Activated CD8-positive, alpha-beta memory T cell treated with anti-CD3 and anti-CD28 coated beads, Interleukin-2, amount 50 U/mL, for 24 hours (primary cell): ENCODE measurements around the gene WIZ.

Experiments
- DNase-seq: peaks from one replicate; pipeline ENCODE4 v3.0.0-alpha.2; 2020; ENCODE audit errors: extremely low read depth

WIZ gene

GRCh38 chr19:15430526-15431120, 19.1 kb downstream of the WIZ start:
- no peak for DNase-seq

GRCh38 chr19:15429825-15430467, 19.8 kb downstream of the WIZ start:
- no peak for DNase-seq

DNA sequence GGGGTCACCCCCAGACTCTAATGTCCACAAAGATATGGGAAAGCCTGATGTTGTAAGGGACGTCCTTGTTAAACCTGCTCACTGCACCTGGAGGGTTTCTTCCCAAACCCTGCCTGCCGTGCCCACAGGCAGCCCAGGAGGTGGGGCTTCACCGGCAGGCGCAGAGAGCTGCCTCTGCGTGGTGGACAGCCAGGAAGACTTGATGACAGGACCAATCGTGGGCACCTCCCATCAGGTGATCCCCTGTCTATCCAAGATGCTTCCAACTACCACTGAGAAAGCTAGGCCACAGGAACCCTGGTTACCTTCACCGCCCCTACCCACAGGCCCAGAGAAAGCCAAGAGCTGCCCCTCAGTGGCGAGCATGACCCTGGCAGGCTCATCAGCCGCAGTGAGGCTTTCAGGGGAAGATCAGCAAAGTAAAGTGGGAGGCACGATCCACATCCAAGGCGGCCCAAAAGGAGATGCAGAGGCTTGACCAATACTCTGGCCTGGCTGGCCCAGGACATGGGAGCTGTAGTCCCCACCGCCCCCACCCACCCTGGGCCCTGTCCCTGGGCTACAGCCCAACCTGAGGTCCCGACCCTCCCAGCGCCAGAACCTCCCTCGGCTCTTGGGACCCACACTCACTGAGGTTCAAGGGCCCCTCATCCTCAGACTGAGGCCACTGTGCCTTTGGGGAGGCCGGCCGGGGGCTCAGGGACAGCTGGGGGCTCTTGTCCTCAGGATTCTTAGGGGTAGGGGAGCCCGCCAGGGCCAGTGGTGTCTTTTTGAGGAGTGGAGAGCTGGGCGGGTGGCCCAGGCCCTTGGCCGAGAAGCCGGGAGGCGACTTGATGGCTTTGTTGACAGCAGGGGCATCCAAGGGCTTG, 20.6 kb downstream of the WIZ start:
- no peak for DNase-seq

- no peak for DNase-seq
These were observed 21.7 kb downstream of the WIZ start for GRCh38 chr19:15427991-15428471.

GRCh38 chr19:15427350-15427700, 22.4 kb downstream of the WIZ start:
- DNase-seq: no peak

DNA sequence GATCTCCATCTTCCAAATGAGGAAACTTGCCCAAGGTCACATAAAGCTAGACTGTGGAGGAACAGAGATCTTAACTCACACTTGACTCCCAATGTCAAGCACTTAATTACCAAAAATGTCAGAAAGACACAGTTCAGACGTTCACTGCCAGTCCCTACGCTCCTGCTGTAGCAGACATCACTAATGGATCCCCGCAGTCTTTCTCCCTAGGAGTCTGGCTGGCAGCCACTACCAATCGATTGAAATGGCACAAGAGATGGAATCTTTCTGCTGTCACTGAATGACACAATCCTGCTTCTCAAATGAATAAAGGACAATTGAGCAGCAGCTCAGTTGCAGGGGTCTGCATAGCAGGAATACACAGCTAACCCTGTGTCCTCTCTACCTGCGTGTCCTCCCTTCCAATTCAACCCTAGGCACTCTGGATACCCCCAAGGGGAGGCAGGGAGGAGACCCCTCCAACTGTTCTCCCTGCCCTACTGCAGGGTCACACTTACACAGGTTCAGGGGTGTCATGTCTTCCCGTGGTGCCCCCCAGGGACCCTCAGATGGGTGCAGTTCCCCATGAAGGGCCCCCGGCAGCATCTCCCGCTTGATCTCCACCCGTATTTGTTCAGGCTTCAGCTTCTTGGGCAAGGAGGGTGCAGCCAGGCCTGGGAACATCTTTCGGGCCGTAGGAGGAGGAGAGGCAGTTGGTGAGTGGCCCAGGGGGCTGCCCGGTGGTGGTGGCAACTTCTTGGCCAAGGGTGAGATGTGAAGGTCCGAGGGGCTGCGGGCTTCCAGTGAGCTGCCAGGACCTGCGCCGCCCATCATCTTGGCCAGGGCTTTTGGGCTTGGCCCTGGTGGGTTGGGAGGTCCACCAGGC, 23.0 kb downstream of the WIZ start:
- DNase-seq: no peak

DNA sequence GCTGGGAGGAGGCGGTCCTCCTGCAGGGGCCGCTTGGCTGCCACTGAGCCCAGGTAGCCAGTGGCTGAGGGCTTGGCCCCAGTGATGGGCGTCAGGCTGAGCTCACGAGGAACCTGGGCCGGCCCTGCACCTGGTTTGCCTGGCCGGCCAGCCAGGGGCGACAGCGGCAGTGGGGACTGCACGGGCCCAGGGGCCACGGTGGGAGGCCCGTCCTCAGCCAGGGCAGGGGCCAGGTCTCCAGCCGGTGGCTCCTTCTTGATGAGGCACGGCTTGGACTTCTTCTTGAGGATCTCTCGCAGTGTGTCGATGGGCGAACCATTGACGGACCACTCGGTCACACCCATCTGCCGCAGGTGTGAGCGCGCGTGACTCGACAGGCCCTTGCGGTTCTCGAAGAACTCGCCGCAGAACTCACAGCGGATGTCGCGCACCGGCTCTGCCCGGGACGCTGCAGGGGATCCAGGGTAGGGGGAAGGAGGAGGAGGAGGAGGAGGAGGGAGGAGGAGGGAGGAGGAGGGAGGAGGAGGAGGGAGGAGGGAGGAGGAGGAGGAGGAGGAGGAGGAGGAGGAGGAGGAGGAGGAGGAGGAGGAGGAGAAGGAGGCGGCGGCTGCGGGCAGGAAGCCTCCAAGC, 24.3 kb downstream of the WIZ start:
- no peak for DNase-seq

DNA sequence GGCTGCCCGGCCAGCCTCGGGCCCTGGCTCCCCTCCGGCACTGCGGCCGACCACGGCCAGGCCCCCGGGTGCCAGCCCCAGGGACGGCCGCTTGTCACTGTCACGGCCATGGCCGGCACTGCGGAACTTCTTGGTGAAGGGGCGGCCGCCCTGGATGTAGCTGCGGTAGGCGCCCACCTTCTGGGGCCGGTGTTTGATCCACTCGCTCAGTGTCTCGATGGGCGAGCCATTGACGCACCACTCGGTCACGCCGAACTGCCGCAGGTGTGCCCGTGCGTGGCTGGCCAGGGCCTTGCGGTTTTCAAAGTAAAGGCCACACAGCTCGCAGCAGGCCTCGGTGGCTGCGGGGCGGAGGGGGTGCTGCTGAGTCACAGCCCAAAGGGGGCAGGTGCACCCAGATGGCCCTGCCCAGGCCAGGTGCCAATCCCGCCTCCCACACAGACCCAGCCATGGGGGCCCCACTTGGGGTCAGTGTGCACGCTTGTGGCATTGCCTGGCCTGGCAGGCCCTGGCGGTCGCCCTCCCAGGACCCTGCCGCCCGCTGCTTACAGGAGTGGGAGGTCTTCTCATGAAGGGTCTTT, 25.0 kb downstream of the WIZ start:
- no peak for DNase-seq

- no peak for DNase-seq
These were observed 25.6 kb downstream of the WIZ start for GRCh38 chr19:15424121-15424520.

- no peak for DNase-seq
These were observed 26.6 kb downstream of the WIZ start for GRCh38 chr19:15423130-15423529.

GRCh38 chr19:15422296-15423075, 27.3 kb downstream of the WIZ start:
- no peak for DNase-seq

DNA sequence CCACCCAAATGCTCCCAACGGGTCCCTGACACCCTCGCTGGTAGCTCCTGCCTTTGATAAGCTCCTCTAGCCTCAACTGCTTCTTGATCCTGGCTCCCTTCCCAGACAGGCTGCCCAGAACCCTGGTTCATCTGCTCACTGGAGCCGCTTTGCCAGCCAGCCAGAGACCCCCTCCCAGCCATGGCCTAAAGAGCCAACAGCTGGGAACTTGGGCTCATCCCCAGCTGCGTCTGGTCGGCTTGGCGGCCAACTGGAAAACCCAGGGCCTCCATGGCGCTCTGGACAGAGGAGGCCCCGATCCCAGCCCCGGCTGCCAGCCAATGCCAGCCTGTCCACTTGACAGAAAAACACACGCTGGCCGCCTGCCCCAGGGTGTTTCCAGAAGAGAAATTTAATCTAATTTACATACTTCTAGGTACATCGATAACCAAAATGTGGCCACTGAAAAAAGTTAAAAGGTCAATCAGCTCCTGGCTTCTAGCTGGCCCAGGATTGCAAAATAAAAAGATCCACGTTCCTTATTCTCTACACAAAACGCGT, 28.0 kb downstream of the WIZ start:
- no peak for DNase-seq

DNA sequence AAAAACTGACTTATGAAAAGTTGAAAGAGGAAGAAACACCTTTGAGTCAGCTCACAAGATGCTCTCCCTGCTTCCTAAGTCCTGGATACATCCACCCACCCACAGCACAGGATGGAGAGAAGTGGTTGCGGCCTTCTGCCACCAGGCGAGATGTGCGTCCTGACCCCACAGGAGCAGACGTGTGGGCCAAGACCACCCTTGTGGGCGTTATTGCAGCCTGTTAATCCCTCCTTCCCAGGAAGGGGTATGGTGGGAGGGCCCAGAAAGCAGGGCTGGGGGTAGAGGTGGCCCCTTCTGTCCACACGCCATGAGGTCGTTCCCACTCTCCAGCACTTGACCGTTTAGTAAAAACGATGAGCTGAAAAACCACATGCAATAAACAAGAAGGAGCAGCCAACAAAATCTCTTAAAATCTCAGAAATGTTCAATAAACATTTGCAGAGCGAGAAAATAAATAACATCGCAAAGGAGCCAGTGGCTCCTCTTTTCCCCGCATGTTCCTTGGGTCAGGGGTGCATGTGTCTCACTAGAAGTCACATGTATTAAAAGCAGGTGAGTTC, 28.5 kb downstream of the WIZ start:
- DNase-seq: no peak

- no peak for DNase-seq
These were observed 30.2 kb downstream of the WIZ start for GRCh38 chr19:15419413-15420025.

GRCh38 chr19:15418579-15419412, 31.0 kb downstream of the WIZ start, which contains the start of gene AKAP8L:
TSS of gene AKAP8L (minus strand) at chr19:15418988. CDS start at chr19:15418923, 65 bp downstream.
- DNase-seq: peak; percentile 99

GRCh38 chr19:15418231-15418578, 31.6 kb downstream of the WIZ start:
- DNase-seq: no peak

GRCh38 chr19:15417699-15418098, 32.1 kb downstream of the WIZ start:
- no peak for DNase-seq

DNA sequence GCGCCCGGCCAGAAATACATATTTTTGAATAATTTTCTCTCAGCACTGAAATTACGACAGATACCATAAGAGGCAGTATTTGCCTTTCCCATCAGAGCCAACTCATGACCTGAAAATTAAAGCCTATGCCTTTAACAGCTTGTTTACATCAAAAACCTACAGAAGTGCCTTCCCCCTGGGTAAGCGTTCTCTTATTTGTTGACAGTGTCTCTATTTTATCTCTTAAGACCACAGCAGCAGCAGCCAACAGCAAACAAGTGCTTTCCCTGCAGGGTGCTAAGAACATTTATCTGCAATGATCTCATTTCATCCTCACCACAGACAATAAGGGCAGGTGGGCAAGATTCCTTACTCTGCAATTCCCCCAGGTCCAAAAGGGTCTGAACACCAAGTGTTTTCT, 36.9 kb downstream of the WIZ start:
- no peak for DNase-seq
